Heart left ventricle (tissue), 16 donors: ENCODE measurements around the gene KDM5B. TPM values are rescaled to one million over a fixed set of nuclear protein-coding genes. Genes with fewer than 3 reads are reported as not detected.

ENCODE experiments used
- ATAC-seq, 4 donors: fragments of 200-7000 bp; cut with Tn5 transposase; one replicate each; pipeline ENCODE4 v1.9.1; 2020 to 2022; ENCODE audit warnings: moderate library complexity in 4 of 4, mild to moderate bottlenecking in 3 of 4, moderate number of reproducible peaks in 1 of 4
- DNase-seq, 5 donors: peaks; one replicate each; pipeline ENCODE4 v3.0.0-alpha.2; 2020
- H3K27ac ChIP-seq, 12 donors: fragments of 200-600 bp; sonication (generic) in 4 of 12; one replicate each; pipeline versions ENCODE4 v1.5.0 to v1.8.0; 2016 to 2022; ENCODE audit warnings: mild to moderate bottlenecking in 2 of 12
- H3K27me3 ChIP-seq, 9 donors: fragments of 200-600 bp; sonication (generic) in 2 of 9; one replicate each; pipeline versions ENCODE4 v1.5.1 to v1.8.0; 2016 to 2022; ENCODE audit warnings: mild to moderate bottlenecking in 3 of 9
- H3K36me3 ChIP-seq, 9 donors: fragments of 200-600 bp; sonication (generic) in 2 of 9; one replicate each; pipeline versions ENCODE4 v1.5.0 to v1.8.0; 2018 to 2022; ENCODE audit warnings: mild to moderate bottlenecking in 2 of 9
- H3K4me1 ChIP-seq, 12 donors: fragments of 200-600 bp; sonication (generic) in 4 of 12; one replicate each; pipeline versions ENCODE4 v1.5.0 to v1.8.0; 2016 to 2022; ENCODE audit warnings: mild to moderate bottlenecking in 3 of 12
- H3K4me3 ChIP-seq, 12 donors: fragments of 200-600 bp; sonication (generic) in 4 of 12; one replicate each; pipeline versions ENCODE4 v1.5.0 to v1.8.0; 2017 to 2022; ENCODE audit warnings: mild to moderate bottlenecking in 9 of 12, moderate library complexity in 4 of 12
- H3K9me3 ChIP-seq, 12 donors: fragments of 200-600 bp; sonication (generic) in 4 of 12; one replicate each; pipeline versions ENCODE4 v1.5.0 to v1.8.0; 2016 to 2022; ENCODE audit warnings: mild to moderate bottlenecking in 1 of 12
- CTCF ChIP-seq, 12 donors: fragments of 200-600 bp; sonication (generic) in 4 of 12; IDR thresholded peaks; one replicate each; pipeline versions ENCODE4 v1.5.0 to v1.8.0; 2018 to 2022; ENCODE audit warnings: antibody characterized with exemption in 12 of 12, mild to moderate bottlenecking in 5 of 12
- POLR2A ChIP-seq, 2 donors: fragments of 450-650 bp; IDR thresholded peaks; one replicate each; pipeline ENCODE4 v1.6.1; 2017; ENCODE audit warnings: antibody characterized with exemption in 2 of 2, mild to moderate bottlenecking in 2 of 2, moderate library complexity in 2 of 2
- WGBS, 4 donors: extraction: QIAGEN DNeasy Blood & Tissue Kit in 2 of 4; methylation state at CpG; one replicate each; pipeline versions ENCODE4 v1.1.5 to v1.1.7; 2013 to 2018; 5-methylcytosine and 5-hydroxymethylcytosine counted together
- intact Hi-C, 10 donors: fragments of 100-400 bp; cut with DNase I; formaldehyde crosslinking; loops; one replicate each; pipeline versions ENCODE4 v1.11.1 to v1.14.2; 2022
- polyA plus RNA-seq, 2 donors: library from polyadenylated mRNA; stranded (reverse); fragments of 200-250 nt; gene quantifications; one replicate each; pipeline ENCODE4 v1.2.3, GENCODE V29; 2013
- total RNA-seq, 9 donors: library from RNA; depleted of rRNA in 2 of 9; stranded (reverse); fragments of >200 nt in 2 of 9; fragmentation: NEBNext Ultra II Directional in 3 of 9; extraction: Animal tissue kit (Norgen Biotek cat#: 25700) in 3 of 9; gene quantifications; one replicate each; pipeline versions ENCODE4 v1.1.0 to v1.2.4, GENCODE V29; 2016 to 2023
- donor health status: ischemic (EF 13 %, LVEDD 7.1; RV severe dilation, severe dysfunction).
- donor health status: healthy with polysubstance abuse.
- donor health status: DM: no; HTN: yes; CAD: no.
- donor health status: DM: no; HTN: no; CAD: no.
- donor health status: ischemic (EF 25% LVEDD 6.9; RV normal size, moderate dysfunction).
- donor health status: ischemic (EF 25% LVEDD 5.7; RV mildly dilated, moderate dysfunction).
- donor health status: healthy.
- donor health status: DM: yes; HTN: yes; CAD: no.
- donor health status: ischemic (EF 35%, LVEDD 5.7; RV mildly dilated, moderate dysfunction).
- donor health status: nonischemic (EF 11% LVEDD 7.7; RV severe dilation, severe dysfunction).
- donor health status: DM: yes; HTN: yes; CAD: no.
- donor health status: PGD.
- donor health status: ischemic (EF 29% LVEDD 5.4; RV normal size, mild dysfunction).
- donor health status: nonischemic (EF 23%, LVEDD 6.1; RV moderate dilation, normal function).

Gene KDM5B
- total and polyA plus RNA-seq, 11 donors = 5.2 to 22.9 (median 14.1) TPM

GRCh38 chr1:202802034-202802433 is 6.2 kb downstream of the KDM5B start:
- H3K27me3 ChIP-seq = no peaks in the 10 kb centered on the region
- DNase-seq (no peak), ATAC-seq (no peak)
- no peak overlapping the region for H3K27ac ChIP-seq
- peaks cover 0 to 49% (median 15%) of the 10 kb centered on the region in 12 donors for H3K4me1 ChIP-seq
- no peaks in the 10 kb centered on the region for H3K36me3 ChIP-seq
- 67 to 92% (median 90%) methylated on average over 2 of the region's 2 CpGs for WGBS, 4 donors
- TF ChIP-seq POLR2A (IDR thresholded peaks at IDR 0.05) = no peak
- no peak for TF ChIP-seq CTCF (IDR thresholded peaks at IDR 0.05)
- no peak overlapping the region for H3K4me3 ChIP-seq
- intact Hi-C loops = no loop called here
- H3K9me3 ChIP-seq = no peaks in the 10 kb centered on the region

- Histone ChIP-seq H3K27me3 (no peaks in the 10 kb centered on the region), H3K36me3 (no peaks in the 10 kb centered on the region), H3K27ac (no peak overlapping the region), H3K4me1 (peaks cover 0 to 43% (median 10%) of the 10 kb centered on the region in 12 donors), H3K9me3 (no peaks in the 10 kb centered on the region), H3K4me3 (no peak overlapping the region)
- ATAC-seq (no peak), DNase-seq (no peak)
- TF ChIP-seq CTCF (IDR thresholded peaks at IDR 0.05) = no peak
- no peak for TF ChIP-seq POLR2A (IDR thresholded peaks at IDR 0.05)
- intact Hi-C loops = no loop called here
- 93 to 97% (median 94%) methylated on average over 2 of the region's 2 CpGs for WGBS, 4 donors
Observed at GRCh38 chr1:202801175-202801574, 7.0 kb downstream of the KDM5B start.

- no peak for DNase-seq
- Histone ChIP-seq H3K9me3 (no peaks in the 10 kb centered on the region), H3K27me3 (no peaks in the 10 kb centered on the region), H3K36me3 (no peaks in the 10 kb centered on the region), H3K27ac (no peak overlapping the region), H3K4me3 (no peak overlapping the region), H3K4me1 (peaks cover 0 to 41% (median 6%) of the 10 kb centered on the region in 12 donors)
- TF ChIP-seq POLR2A (IDR thresholded peaks at IDR 0.05) = no peak
- intact Hi-C loops = no loop called here
- ATAC-seq = no peak
- 88 to 93% (median 89%) methylated on average over 1 of the region's 1 CpG for WGBS, 4 donors
Observed at GRCh38 chr1:202800742-202801141, 7.5 kb downstream of the KDM5B start.

- 69 to 82% (median 76%) methylated on average over 6 of the region's 6 CpGs for WGBS, 4 donors
- DNase-seq (no peak), ATAC-seq (no peak)
- no peaks in the 10 kb centered on the region for H3K36me3 ChIP-seq
- H3K27ac ChIP-seq = no peak overlapping the region
- H3K27me3 ChIP-seq = no peaks in the 10 kb centered on the region
- TF ChIP-seq POLR2A (IDR thresholded peaks at IDR 0.05) (no peak), CTCF (IDR thresholded peaks at IDR 0.05) (no peak)
- peaks cover 0 to 29% (median 4%) of the 10 kb centered on the region in 12 donors for H3K4me1 ChIP-seq
- no peak overlapping the region for H3K4me3 ChIP-seq
- H3K9me3 ChIP-seq = no peaks in the 10 kb centered on the region
- intact Hi-C loops = no loop called here
Observed at GRCh38 chr1:202798792-202799331, 9.4 kb downstream of the KDM5B start.

GRCh38 chr1:202798260-202798659 is 10.0 kb downstream of the KDM5B start:
- no peaks in the 10 kb centered on the region for H3K9me3 ChIP-seq
- H3K4me1 ChIP-seq = peaks cover 0 to 23% (median 4%) of the 10 kb centered on the region in 12 donors
- DNase-seq (no peak), ATAC-seq (no peak)
- intact Hi-C loops = no loop called here
- 94 to 95% (median 94%) methylated on average over 4 of the region's 4 CpGs for WGBS, 4 donors
- H3K27me3 ChIP-seq = no peaks in the 10 kb centered on the region
- H3K36me3 ChIP-seq = no peaks in the 10 kb centered on the region
- no peak overlapping the region for H3K4me3 ChIP-seq
- no peak overlapping the region for H3K27ac ChIP-seq
- TF ChIP-seq POLR2A (IDR thresholded peaks at IDR 0.05) (no peak), CTCF (IDR thresholded peaks at IDR 0.05) (no peak)
